ENCODE measurements around the gene NHSL2. TPM values are rescaled to one million over a fixed set of nuclear protein-coding genes. Genes with fewer than 3 reads are reported as not detected.
A peak's percentile ranks its signal among the peaks of the same experiment; 100 is the strongest.
"Not testable (repeated sequence)": the region's sequence is repeated elsewhere in the genome, so short reads cannot be mapped to it uniquely, and the experiment has no call there.

NHSL2 gene
- total RNA-seq, 2 donors from 2014 or later: 0.26 to 0.69 TPM

DNA sequence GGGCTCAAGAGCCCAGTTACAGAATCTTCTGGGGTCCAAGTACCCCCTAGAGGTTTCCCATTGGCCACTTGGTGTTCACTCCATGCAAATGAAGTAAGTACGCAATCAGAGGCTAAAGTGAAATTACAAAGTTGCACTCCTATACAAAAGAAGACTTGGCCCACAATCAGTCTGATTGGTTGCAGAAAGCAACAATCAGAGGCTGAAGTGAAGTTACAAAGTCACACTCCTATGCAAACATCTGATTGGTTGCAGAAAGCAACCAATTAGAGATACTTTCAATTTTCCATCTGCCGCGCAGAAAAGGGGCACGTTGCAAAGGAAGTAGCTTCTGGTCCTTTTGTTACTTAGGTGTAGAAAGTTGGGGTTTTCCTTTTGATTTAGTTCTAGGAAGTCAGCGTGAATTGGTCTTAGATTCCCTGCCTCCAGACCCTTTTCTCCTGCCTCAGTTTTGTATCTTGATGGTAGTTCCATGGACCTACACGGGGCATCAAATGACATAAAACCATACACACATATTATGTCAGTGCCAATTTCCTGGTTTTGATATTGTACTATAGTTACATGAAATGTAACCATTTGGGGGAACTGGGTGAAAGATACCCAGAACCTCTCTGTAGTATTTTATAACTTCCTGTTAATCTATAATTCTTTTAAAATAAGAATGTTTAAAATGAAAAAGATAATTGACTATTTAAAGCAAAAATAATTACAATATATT lies 258.5 kb downstream of the NHSL2 start:
- Mint-ChIP-seq H3K9me3 (no peaks in the 10 kb centered on the region), H3K4me3 (peak overlapping the region; percentile 57 to 89)

DNA sequence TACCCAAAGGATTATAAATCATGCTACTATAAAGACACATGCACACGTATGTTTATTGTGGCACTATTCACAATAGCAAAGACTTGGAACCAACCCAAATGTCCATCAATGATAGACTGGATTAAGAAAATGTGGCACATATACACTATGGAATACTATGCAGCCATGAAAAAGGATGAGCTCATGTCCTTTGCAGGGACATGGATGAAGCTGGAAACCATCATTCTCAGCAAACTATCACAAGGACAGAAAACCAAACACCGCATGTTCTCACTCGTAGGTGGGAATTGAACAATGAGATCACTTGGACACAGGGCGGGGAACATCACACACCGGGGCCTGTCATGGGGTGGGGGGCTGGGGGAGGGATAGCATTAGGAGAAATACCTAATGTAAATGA lies 265.6 kb downstream of the NHSL2 start:
- H3K9me3 Mint-ChIP-seq; DNase-seq; H3K27me3 Mint-ChIP-seq (ENCODE audit: low read depth); H3K4me1 Mint-ChIP-seq (ENCODE audit: low read depth); H3K36me3 Mint-ChIP-seq (ENCODE audit: insufficient read depth in 2 of 2); H3K27ac Mint-ChIP-seq; H3K4me3 Mint-ChIP-seq; ATAC-seq (replicated peaks in 1 of 2): not testable (repeated sequence)

More for the DNA sequence above, 258.5 kb downstream of the NHSL2 start:
- Mint-ChIP-seq H3K36me3 (ENCODE audit: insufficient read depth in 2 of 2) (no peaks in the 10 kb centered on the region), H3K27me3 (ENCODE audit: low read depth) (no peaks in the 10 kb centered on the region), H3K27ac (peak overlapping the region; percentile 91), H3K4me1 (ENCODE audit: low read depth) (peaks cover 8% of the 10 kb centered on the region)
- DNase-seq: peak; percentile 17 to 29
- ATAC-seq (replicated peaks in 1 of 2): peak; percentile 87 to 94

DNA sequence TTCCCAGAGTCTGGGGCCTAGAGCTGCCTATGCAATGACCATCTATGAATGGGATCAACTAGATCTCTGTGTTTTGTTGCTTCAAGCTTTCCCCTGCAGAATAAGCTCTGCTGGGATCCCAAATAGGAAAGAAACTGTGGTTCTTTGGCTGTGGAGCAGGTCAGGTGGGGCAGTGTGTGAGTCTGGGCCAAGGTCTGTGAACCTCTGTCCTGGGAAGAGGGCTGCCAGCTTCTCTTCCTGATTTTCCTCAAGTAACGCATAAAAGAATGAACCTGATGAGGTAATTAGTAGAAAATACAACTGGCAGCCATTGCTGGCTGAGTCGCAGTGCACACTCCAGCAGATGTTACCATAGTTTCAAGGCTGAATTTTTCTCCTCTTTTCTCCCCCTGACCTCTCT lies 266.3 kb downstream of the NHSL2 start:
- no peaks in the 10 kb centered on the region for H3K27me3 Mint-ChIP-seq (ENCODE audit: low read depth)
- DNase-seq (no peak), ATAC-seq (replicated peaks in 1 of 2) (no peak)
- no peak overlapping the region for H3K27ac Mint-ChIP-seq
- peaks cover 0 to 3% of the 10 kb centered on the region in 2 donors for H3K36me3 Mint-ChIP-seq (ENCODE audit: insufficient read depth in 2 of 2)
- H3K9me3 Mint-ChIP-seq: no peaks in the 10 kb centered on the region
- peaks cover 9% of the 10 kb centered on the region for H3K4me1 Mint-ChIP-seq (ENCODE audit: low read depth)
- no peak overlapping the region for H3K4me3 Mint-ChIP-seq

DNA sequence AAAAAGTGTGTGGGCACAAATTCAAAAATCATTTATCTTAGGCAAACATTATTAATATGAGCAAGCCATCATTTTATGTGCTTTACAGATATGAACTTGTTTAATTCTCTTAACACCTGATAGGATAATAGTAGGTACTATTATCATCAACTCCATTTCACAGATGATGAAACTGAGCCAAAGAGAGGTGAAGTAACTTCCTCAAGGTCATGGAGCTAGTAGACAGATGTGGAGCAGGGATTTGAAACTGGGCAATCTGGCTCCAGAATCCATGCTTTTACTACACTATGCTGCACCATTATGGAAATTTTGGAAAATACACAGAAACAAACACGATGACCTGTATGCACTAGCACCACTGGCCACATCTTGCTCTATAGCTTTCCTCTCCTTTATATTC lies 269.9 kb downstream of the NHSL2 start:
- ATAC-seq (replicated peaks in 1 of 2) (no peak), DNase-seq (no peak)
- Mint-ChIP-seq H3K27me3 (ENCODE audit: low read depth) (peaks cover 5% of the 10 kb centered on the region), H3K9me3 (no peaks in the 10 kb centered on the region), H3K4me1 (ENCODE audit: low read depth) (peaks cover 15% of the 10 kb centered on the region), H3K27ac (no peak overlapping the region), H3K36me3 (ENCODE audit: insufficient read depth in 2 of 2) (peaks cover 0 to 2% of the 10 kb centered on the region in 2 donors), H3K4me3 (no peak overlapping the region)

DNA sequence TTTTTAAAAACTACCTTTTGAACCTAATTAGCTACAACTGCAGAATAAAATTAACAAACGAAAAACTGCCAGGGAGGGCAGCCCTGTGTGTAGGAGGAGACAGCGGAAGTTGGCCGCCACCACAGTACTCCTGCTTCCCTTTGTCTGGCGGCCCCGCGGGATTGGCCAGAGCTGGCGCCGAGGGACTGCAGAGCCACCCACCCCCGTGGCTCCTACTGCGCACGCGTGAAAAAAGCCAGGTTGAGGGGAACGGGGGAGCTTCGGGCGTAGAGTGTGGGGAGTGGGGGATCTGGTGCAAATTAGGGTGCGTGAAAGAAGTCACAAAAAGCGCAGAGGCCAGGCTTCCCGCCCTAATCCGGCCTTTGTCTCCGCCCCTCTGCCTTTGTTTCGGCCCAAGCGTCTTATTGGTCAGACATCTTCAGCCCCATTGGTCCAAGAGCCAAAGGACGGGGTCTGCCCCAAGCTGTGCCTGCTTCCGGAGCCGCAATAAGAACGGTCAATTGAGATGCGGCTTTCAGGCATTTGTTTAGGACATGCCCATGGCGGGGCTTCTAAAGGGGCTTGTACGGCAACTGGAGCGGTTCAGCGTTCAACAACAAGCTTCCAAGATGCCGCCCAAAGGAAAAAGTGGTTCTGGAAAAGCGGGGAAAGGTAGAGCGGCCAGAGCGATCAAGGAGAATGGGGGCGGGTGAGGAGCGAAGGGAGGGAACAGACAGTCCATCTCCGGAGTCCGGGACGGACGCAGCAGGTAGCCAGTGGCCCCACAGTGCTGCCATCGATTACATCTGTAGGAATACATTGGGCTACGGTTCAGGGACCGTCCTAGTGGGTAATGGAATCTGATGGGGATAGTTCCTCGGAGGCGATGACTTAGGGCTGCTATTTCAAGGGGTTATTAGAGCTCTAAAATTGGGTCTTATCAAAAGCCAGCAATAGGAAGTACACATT lies 270.8 kb downstream of the NHSL2 start, which contains the start of gene PIN4:
Gene PIN4, plus strand, starts transcription at position 580 of the 948 bp plus-strand sequence. Its CDS starts 29 bp downstream, at position 609.
- DNase-seq: peak; percentile 83 to 89
- Mint-ChIP-seq H3K36me3 (ENCODE audit: insufficient read depth in 2 of 2) (no peaks in the 10 kb centered on the region), H3K27me3 (ENCODE audit: low read depth) (peaks cover 5% of the 10 kb centered on the region), H3K27ac (no peak within 1 kb of the TSS), H3K4me1 (ENCODE audit: low read depth) (peaks cover 15% of the 10 kb centered on the region), H3K9me3 (no peaks in the 10 kb centered on the region), H3K4me3 (no peak within 1 kb of the TSS)
- peak; percentile 96 to 97 for ATAC-seq (replicated peaks in 1 of 2)

DNA sequence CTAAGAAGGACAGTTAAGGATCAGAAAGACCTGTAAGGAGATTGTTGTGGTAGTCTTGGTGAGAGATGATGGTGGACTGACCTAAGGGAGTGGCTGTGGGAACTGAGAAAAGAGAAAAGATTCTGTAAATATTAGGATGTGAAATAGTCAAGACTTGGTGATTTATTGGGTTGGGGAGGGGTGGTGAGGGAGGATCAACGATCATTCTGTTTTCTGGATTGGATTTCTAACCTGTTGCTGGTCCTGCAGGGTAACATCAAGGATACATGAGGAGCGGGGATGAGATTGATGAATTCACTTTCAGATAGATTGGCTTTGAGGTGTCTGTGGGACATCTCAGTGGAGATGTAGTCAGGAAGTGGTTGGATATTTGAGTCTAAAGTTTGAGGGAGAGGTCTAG lies 272.3 kb downstream of the NHSL2 start:
- no peak overlapping the region for H3K27ac Mint-ChIP-seq
- ATAC-seq (replicated peaks in 1 of 2) (no peak), DNase-seq (no peak)
- H3K9me3 Mint-ChIP-seq: no peaks in the 10 kb centered on the region
- H3K36me3 Mint-ChIP-seq (ENCODE audit: insufficient read depth in 2 of 2): no peaks in the 10 kb centered on the region
- H3K4me1 Mint-ChIP-seq (ENCODE audit: low read depth): peaks cover 15% of the 10 kb centered on the region
- H3K27me3 Mint-ChIP-seq (ENCODE audit: low read depth): peaks cover 5% of the 10 kb centered on the region
- H3K4me3 Mint-ChIP-seq: no peak overlapping the region

DNA sequence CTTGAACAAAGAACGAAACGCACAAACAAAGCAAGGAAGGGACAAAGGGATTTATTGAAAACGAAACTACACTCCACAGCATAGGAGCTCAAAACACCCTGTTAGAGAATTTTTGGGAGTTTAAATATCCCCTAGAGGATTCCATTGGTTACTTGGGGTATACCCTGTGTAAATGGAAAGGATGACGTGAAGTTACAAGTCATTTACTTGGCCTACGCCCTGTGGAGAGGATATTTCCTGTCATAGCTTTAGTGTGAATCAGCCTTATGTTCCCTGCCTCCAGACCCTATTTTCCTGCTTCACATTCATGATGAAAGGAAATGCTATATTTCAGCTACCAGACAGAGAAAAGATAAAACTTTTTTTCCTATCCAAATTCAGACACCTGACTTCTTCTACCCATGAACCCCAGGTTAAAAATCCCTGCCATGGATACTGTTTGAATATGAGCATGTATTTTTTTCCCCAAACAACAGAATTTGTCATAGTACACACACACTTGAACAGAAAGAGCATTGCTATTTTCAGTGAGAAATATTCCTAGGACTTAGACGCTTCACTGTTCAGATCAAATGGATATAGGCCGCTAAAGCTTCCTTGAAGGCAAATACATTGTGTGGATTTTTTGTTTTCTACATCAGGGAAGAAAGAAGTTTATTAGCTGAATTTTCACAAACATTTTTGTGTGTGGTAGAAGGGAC lies 291.3 kb downstream of the NHSL2 start:
- Mint-ChIP-seq H3K4me3 (no peak overlapping the region), H3K27ac (no peak overlapping the region), H3K4me1 (ENCODE audit: low read depth) (no peaks in the 10 kb centered on the region), H3K36me3 (ENCODE audit: insufficient read depth in 2 of 2) (peaks cover 0 to 3% of the 10 kb centered on the region in 2 donors), H3K27me3 (ENCODE audit: low read depth) (peaks cover 5% of the 10 kb centered on the region), H3K9me3 (no peaks in the 10 kb centered on the region)
- DNase-seq (no peak), ATAC-seq (replicated peaks in 1 of 2) (no peak)

Other genes starting within 250 kb of the NHSL2 start
- not detected for gene CXorf49, start 192.6 kb upstream of the NHSL2 start, total RNA-seq
- not detected for gene CXorf49B, start 147.5 kb upstream of the NHSL2 start, total RNA-seq
- gene RTL5, start 221.1 kb downstream of the NHSL2 start, total RNA-seq: under 1 TPM; 0.17 to 0.74 TPM

All from activated T-cell treated with anti-CD3 and anti-CD28 coated beads, Interleukin-2, amount 50 U/mL, for 72 hours (primary cell).